DOHH2 (cell line): ENCODE data around the gene GCH1.
"Not testable (repeated sequence)": the region's sequence is repeated elsewhere in the genome, so short reads cannot be mapped to it uniquely, and the experiment has no call there.

Experiments
- H3F3A ChIP-seq: fragments of 200-600 bp; sonication (generic), shearing (Covaris generic); 2 replicates; pipeline ENCODE4 v1.6.0; 2016; ENCODE audit warnings: antibody characterized with exemption, mild to moderate bottlenecking; ENCODE audit not compliant: control insufficient read depth, insufficient read depth
- H3K27ac ChIP-seq: fragments of 200-600 bp; sonication (generic); 2 replicates; pipeline ENCODE4 v1.5.1; 2014; ENCODE audit warnings: low read depth, mild to moderate bottlenecking, low read length, moderate library complexity
- H3K27me3 ChIP-seq: fragments of 200-600 bp; sonication (generic); 2 replicates; pipeline ENCODE4 v1.6.1; 2014; ENCODE audit warnings: mild to moderate bottlenecking, low read length, mixed read lengths; ENCODE audit not compliant: control insufficient read depth
- H3K36me3 ChIP-seq: fragments of 200-600 bp; sonication (generic); 2 replicates; pipeline ENCODE4 v1.6.1; 2014; ENCODE audit warnings: mild to moderate bottlenecking, low read length, moderate library complexity, mixed read lengths; ENCODE audit not compliant: control insufficient read depth
- H3K4me1 ChIP-seq: fragments of 200-600 bp; sonication (generic); 2 replicates; pipeline ENCODE4 v1.6.1; 2014; ENCODE audit warnings: mild to moderate bottlenecking, low read length, mixed read lengths; ENCODE audit not compliant: control insufficient read depth
- H3K4me2 ChIP-seq: fragments of 200-600 bp; sonication (generic); 2 replicates; pipeline ENCODE4 v1.6.0; 2014; ENCODE audit warnings: mild to moderate bottlenecking, low read length, moderate library complexity
- H3K4me3 ChIP-seq: fragments of 200-600 bp; sonication (generic); 2 replicates; pipeline ENCODE4 v1.5.1; 2014; ENCODE audit warnings: mild to moderate bottlenecking, low read length, mixed read lengths
- H3K79me2 ChIP-seq: fragments of 200-600 bp; sonication (generic); 2 replicates; pipeline ENCODE4 v1.6.1; 2014; ENCODE audit warnings: mild to moderate bottlenecking, low read length, mixed read lengths; ENCODE audit not compliant: control insufficient read depth
- H3K9me2 ChIP-seq: fragments of 200-600 bp; sonication (generic); replicated peaks from 2 replicates; pipeline ENCODE4 v1.6.1; 2014; ENCODE audit warnings: mild to moderate bottlenecking, low read length, mixed read lengths; ENCODE audit not compliant: control insufficient read depth
- H3K9me3 ChIP-seq: fragments of 200-600 bp; sonication (generic); 2 replicates; pipeline ENCODE4 v1.6.1; 2014; ENCODE audit warnings: antibody characterized with exemption, low read length, mixed read lengths; ENCODE audit not compliant: control insufficient read depth, insufficient read depth
- H4K20me1 ChIP-seq: fragments of 200-600 bp; sonication (generic); 2 replicates; pipeline ENCODE4 v1.6.0; 2014; ENCODE audit warnings: low read depth, mild to moderate bottlenecking, antibody characterized with exemption, low read length, moderate library complexity; ENCODE audit not compliant: control insufficient read depth, insufficient read depth
- CTCF ChIP-seq: fragments of 200-600 bp; sonication (generic); IDR thresholded peaks from one replicate; pipeline ENCODE4 v1.5.1; 2014; ENCODE audit warnings: antibody characterized with exemption, mild to moderate bottlenecking, low read depth, low read length; ENCODE audit not compliant: poor library complexity, severe bottlenecking
- EZH2phosphoT487 ChIP-seq: fragments of 200-600 bp; sonication (generic); IDR thresholded peaks from 2 replicates; pipeline ENCODE4 v1.6.1; 2017; ENCODE audit warnings: borderline replicate concordance, mild to moderate bottlenecking, antibody characterized with exemption, low read length, moderate library complexity, mixed read lengths

Gene GCH1

GRCh38 chr14:54928216-54928615, 25.6 kb upstream of the GCH1 start:
- 0 out of 2 replicates have a peak, but pooled peaks cover 1% of the 10 kb centered on the region for H3F3A ChIP-seq
- H3K4me2 ChIP-seq, result no peak overlapping the region
- no peaks in the 10 kb centered on the region for H3K9me3 ChIP-seq
- H4K20me1 ChIP-seq, result no peaks in the 10 kb centered on the region
- no peaks in the 10 kb centered on the region for H3K4me1 ChIP-seq
- no peak for TF ChIP-seq EZH2phosphoT487
- TF ChIP-seq CTCF, result no peak
- no peaks in the 10 kb centered on the region for H3K9me2 ChIP-seq
- H3K27ac ChIP-seq, result no peak overlapping the region
- H3K79me2 ChIP-seq, result no peaks in the 10 kb centered on the region
- H3K4me3 ChIP-seq, result no peak overlapping the region
- H3K36me3 ChIP-seq, result no peaks in the 10 kb centered on the region
- H3K27me3 ChIP-seq, result no peaks in the 10 kb centered on the region

- Histone ChIP-seq H3K36me3 (no peaks in the 10 kb centered on the region), H3K4me2 (no peak overlapping the region), H3K79me2 (no peaks in the 10 kb centered on the region), H3K27ac (no peak overlapping the region), H4K20me1 (no peaks in the 10 kb centered on the region), H3K4me3 (no peak overlapping the region), H3F3A (no peaks in the 10 kb centered on the region), H3K27me3 (no peaks in the 10 kb centered on the region), H3K9me2 (no peaks in the 10 kb centered on the region), H3K4me1 (no peaks in the 10 kb centered on the region), H3K9me3 (no peaks in the 10 kb centered on the region)
- TF ChIP-seq CTCF, result no peak
- TF ChIP-seq EZH2phosphoT487, result no peak
Measured at GRCh38 chr14:54927551-54927950, 24.9 kb upstream of the GCH1 start.

- not testable (repeated sequence) for H3K9me2 ChIP-seq, H3K27me3 ChIP-seq, H3K4me3 ChIP-seq, H4K20me1 ChIP-seq, H3K79me2 ChIP-seq, H3K27ac ChIP-seq, H3K9me3 ChIP-seq, H3F3A ChIP-seq, H3K4me1 ChIP-seq, H3K36me3 ChIP-seq, H3K4me2 ChIP-seq
Measured at GRCh38 chr14:54926570-54926969, 23.9 kb upstream of the GCH1 start.

- H3K4me3 ChIP-seq, result no peak overlapping the region
- no peak overlapping the region for H3K27ac ChIP-seq
Measured at GRCh38 chr14:54922598-54922997, 20.0 kb upstream of the GCH1 start.

More at GRCh38 chr14:54922598-54922997, 20.0 kb upstream of the GCH1 start:
- no peaks in the 10 kb centered on the region for H3K79me2 ChIP-seq
- H3K4me2 ChIP-seq, result no peak overlapping the region
- H3K9me3 ChIP-seq, result no peaks in the 10 kb centered on the region
- H3K36me3 ChIP-seq, result no peaks in the 10 kb centered on the region
- no peaks in the 10 kb centered on the region for H3K4me1 ChIP-seq
- H4K20me1 ChIP-seq, result no peaks in the 10 kb centered on the region
- H3F3A ChIP-seq, result no peaks in the 10 kb centered on the region
- no peaks in the 10 kb centered on the region for H3K9me2 ChIP-seq
- no peaks in the 10 kb centered on the region for H3K27me3 ChIP-seq
- TF ChIP-seq EZH2phosphoT487, result no peak
- TF ChIP-seq CTCF, result no peak
